Stomach smooth muscle (tissue), 2 donors: ENCODE results near the gene PLCXD1.
"Not testable (repeated sequence)": the region's sequence is repeated elsewhere in the genome, so short reads cannot be mapped to it uniquely, and the experiment has no call there.

Experiments
- H3K27ac ChIP-seq: one replicate; pipeline ENCODE4 v1.7.0; 2013; ENCODE audit warnings: mild to moderate bottlenecking, low read length, inconsistent platforms
- H3K27me3 ChIP-seq, 2 donors: one replicate each; pipeline ENCODE4 v1.7.0; 2013; ENCODE audit warnings: low read length in 2 of 2; ENCODE audit not compliant: insufficient read depth in 2 of 2, control insufficient read depth in 1 of 2
- H3K36me3 ChIP-seq, 2 donors: one replicate each; pipeline ENCODE4 v1.7.0; 2013; ENCODE audit warnings: low read length in 2 of 2; ENCODE audit not compliant: control insufficient read depth in 2 of 2, insufficient read depth in 2 of 2
- H3K4me1 ChIP-seq: one replicate; pipeline ENCODE4 v1.7.0; 2013; ENCODE audit warnings: low read length; ENCODE audit not compliant: control insufficient read depth, insufficient read depth
- H3K4me3 ChIP-seq, 2 donors: one replicate each; pipeline ENCODE4 v1.7.0; 2013; ENCODE audit warnings: low read length in 2 of 2
- H3K9ac ChIP-seq, 2 donors: one replicate each; pipeline ENCODE4 v1.7.0; 2013; ENCODE audit warnings: low read length in 2 of 2, mild to moderate bottlenecking in 1 of 2
- H3K9me3 ChIP-seq, 2 donors: one replicate each; pipeline ENCODE4 v1.7.0; 2013; ENCODE audit warnings: low read length in 2 of 2; ENCODE audit not compliant: control insufficient read depth in 2 of 2
- donor health status: healthy.
- donor health status: Pancreatic carcinoma.

Gene PLCXD1

DNA sequence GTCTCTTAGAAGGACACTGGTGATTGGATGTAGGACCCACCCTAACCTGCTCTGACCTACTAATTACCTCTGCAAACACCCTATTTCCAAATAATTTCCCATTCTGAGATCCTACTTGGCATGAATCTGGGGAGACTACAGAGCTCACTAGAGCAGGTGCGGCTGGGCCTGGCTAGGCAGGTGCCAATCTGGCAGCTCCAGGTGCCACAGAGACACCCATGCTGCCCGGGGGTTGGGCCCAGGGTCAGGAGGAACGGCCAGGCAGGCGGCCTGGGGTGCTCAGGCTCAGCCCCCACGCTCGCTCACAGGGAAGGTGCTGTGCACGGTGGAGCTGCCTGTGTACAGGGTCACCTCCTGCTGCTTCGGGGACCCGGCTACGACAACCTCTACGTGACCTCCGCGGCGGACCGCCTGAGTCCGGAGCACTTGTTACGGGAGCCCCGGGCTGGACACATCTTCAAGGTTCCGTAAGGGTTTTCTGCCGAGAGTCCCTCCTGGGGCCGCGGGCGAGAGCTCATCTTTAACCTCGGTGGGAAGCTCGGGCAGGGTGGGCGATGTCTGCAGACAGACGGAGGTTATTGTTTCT lies 26.5 kb upstream of the PLCXD1 start:
- H3K27me3 ChIP-seq = peaks cover 0 to 2% of the 10 kb centered on the region in 2 donors
- H3K4me1 ChIP-seq = no peaks in the 10 kb centered on the region
- no peak overlapping the region for H3K4me3 ChIP-seq
- H3K9ac ChIP-seq = no peak overlapping the region
- H3K36me3 ChIP-seq = no peaks in the 10 kb centered on the region
- no peak overlapping the region for H3K27ac ChIP-seq
- H3K9me3 ChIP-seq = no peaks in the 10 kb centered on the region

- H3K9me3 ChIP-seq = no peaks in the 10 kb centered on the region
- no peak overlapping the region for H3K4me3 ChIP-seq
- H3K27me3 ChIP-seq = peaks cover 0 to 2% of the 10 kb centered on the region in 2 donors
- no peak overlapping the region for H3K27ac ChIP-seq
- no peaks in the 10 kb centered on the region for H3K4me1 ChIP-seq
- no peaks in the 10 kb centered on the region for H3K36me3 ChIP-seq
- no peak overlapping the region for H3K9ac ChIP-seq
Measured at GRCh38 chrX:255923-256331, 25.3 kb upstream of the PLCXD1 start.

GRCh38 chrX:257054-257453 lies 24.1 kb upstream of the PLCXD1 start:
- H3K36me3 ChIP-seq, H3K4me1 ChIP-seq, H3K27me3 ChIP-seq, H3K27ac ChIP-seq, H3K4me3 ChIP-seq, H3K9me3 ChIP-seq, H3K9ac ChIP-seq: not testable (repeated sequence)

GRCh38 chrX:257681-258289 lies 23.4 kb upstream of the PLCXD1 start:
- Histone ChIP-seq H3K36me3 (no peaks in the 10 kb centered on the region), H3K27me3 (peaks cover 0 to 2% of the 10 kb centered on the region in 2 donors), H3K9me3 (no peaks in the 10 kb centered on the region), H3K4me1 (no peaks in the 10 kb centered on the region), H3K4me3 (no peak overlapping the region), H3K9ac (no peak overlapping the region), H3K27ac (no peak overlapping the region)

DNA sequence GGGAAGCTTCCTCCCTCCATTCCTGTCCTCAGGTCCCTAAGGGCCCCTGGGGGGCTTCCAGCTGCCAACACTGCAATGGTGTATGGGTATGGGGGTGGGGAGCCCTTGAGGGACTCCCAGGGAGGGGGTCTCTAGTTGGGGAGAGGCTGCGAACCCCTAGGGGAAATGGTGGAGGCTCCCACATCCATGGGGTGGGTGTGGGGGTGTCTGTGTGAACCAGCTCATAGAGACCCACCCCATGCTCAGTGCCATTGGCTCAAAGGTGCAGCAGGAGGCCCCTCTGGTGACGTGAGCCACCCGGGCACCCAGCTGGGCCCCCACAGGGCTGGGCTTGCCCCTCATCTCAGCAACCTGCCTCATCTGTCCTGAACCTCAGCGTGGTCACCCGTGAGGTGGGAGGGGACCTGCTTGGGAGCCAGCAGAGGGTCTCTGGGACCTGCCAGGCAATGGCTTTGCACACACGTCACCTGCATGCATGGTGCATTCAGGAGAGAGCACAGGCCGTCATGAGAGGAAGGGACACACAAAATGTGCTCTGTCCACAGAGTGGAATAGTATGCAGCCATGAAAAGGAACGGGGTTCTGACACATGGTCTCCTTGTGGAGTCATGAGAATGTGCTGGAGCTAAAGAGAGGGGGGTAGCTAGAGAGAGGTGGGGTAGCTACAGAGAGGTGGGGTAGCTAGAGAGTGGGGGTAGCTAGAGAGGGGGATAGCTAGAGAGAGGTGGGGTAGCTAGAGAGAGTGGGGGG lies 22.7 kb upstream of the PLCXD1 start:
- H3K27me3 ChIP-seq = peaks cover 0 to 2% of the 10 kb centered on the region in 2 donors
- no peaks in the 10 kb centered on the region for H3K36me3 ChIP-seq
- no peaks in the 10 kb centered on the region for H3K9me3 ChIP-seq
- no peak overlapping the region for H3K4me3 ChIP-seq
- H3K27ac ChIP-seq = no peak overlapping the region
- no peaks in the 10 kb centered on the region for H3K4me1 ChIP-seq
- no peak overlapping the region for H3K9ac ChIP-seq

- no peak overlapping the region for H3K27ac ChIP-seq
- no peaks in the 10 kb centered on the region for H3K4me1 ChIP-seq
- H3K36me3 ChIP-seq = no peaks in the 10 kb centered on the region
- no peaks in the 10 kb centered on the region for H3K9me3 ChIP-seq
- no peak overlapping the region for H3K9ac ChIP-seq
- peaks cover 0 to 2% of the 10 kb centered on the region in 2 donors for H3K27me3 ChIP-seq
- no peak overlapping the region for H3K4me3 ChIP-seq
Measured at GRCh38 chrX:259692-260355, 21.4 kb upstream of the PLCXD1 start.

- H3K9me3 ChIP-seq = no peaks in the 10 kb centered on the region
- no peak overlapping the region for H3K4me3 ChIP-seq
- H3K27me3 ChIP-seq = peaks cover 0 to 2% of the 10 kb centered on the region in 2 donors
Measured at GRCh38 chrX:261167-261918, 19.8 kb upstream of the PLCXD1 start.

DNA sequence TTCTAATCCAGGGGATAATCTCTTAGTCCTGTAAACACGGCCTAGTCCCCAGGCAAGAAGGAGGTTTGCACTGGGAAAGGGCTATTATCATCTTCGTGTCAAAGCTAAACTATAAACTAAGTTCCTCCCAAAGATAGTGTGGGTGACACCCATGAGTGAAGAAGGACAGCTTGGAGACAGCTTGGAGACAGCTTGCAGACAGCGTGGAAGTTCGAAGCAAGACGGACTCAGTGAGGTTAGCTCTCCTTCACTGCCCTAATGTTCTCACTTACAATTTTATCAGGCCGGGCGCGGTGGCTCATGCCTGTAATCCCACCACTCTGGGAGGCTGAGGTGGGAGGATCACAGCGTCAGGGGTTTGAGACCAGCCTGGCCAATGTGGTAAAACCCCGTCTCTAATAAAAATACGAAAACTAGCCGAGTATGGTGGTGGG lies 19.2 kb upstream of the PLCXD1 start:
- Histone ChIP-seq H3K9me3 (no peaks in the 10 kb centered on the region), H3K4me1 (no peaks in the 10 kb centered on the region), H3K27ac (no peak overlapping the region), H3K9ac (no peak overlapping the region), H3K27me3 (peaks cover 0 to 2% of the 10 kb centered on the region in 2 donors), H3K4me3 (no peak overlapping the region), H3K36me3 (no peaks in the 10 kb centered on the region)

More at GRCh38 chrX:261167-261918, 19.8 kb upstream of the PLCXD1 start:
- no peaks in the 10 kb centered on the region for H3K4me1 ChIP-seq
- H3K9ac ChIP-seq = no peak overlapping the region
- no peaks in the 10 kb centered on the region for H3K36me3 ChIP-seq
- H3K27ac ChIP-seq = no peak overlapping the region

DNA sequence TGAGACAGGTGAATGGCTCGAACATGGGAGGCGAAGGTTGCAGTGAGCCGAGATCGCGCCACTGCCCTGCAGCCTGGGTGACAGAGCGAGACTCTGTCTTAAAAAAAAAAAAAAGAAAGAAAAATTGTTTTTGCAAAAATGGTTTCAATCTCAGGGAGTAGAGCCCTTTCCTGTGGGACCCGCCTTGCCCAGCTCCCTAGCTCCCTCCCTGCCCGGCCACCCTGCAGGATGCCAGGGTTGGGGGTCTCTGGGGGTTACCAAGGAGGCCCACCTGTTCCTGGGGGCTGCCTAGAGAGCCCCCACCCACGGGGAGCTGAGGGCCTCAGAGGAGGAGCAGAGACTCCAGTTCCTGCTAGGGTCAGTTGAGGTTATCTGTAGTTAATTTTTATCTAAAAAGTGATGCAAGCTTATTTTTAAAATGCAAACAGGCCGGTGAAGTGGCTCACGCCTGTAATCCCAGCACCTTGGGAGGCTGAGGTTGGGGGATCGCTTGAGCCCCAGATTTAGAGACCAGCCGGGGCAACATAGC lies 18.7 kb upstream of the PLCXD1 start:
- Histone ChIP-seq H3K4me3 (no peak overlapping the region), H3K27ac (no peak overlapping the region), H3K27me3 (peaks cover 0 to 2% of the 10 kb centered on the region in 2 donors), H3K9me3 (no peaks in the 10 kb centered on the region), H3K4me1 (no peaks in the 10 kb centered on the region), H3K36me3 (no peaks in the 10 kb centered on the region), H3K9ac (no peak overlapping the region)

GRCh38 chrX:264006-264405 lies 17.2 kb upstream of the PLCXD1 start:
- H3K4me3 ChIP-seq = not testable (repeated sequence)

More at GRCh38 chrX:264006-264405, 17.2 kb upstream of the PLCXD1 start:
- not testable (repeated sequence) for H3K27me3 ChIP-seq, H3K9me3 ChIP-seq, H3K36me3 ChIP-seq, H3K9ac ChIP-seq, H3K27ac ChIP-seq, H3K4me1 ChIP-seq
